ENCODE measurements around the gene SPRR4. TPM values are rescaled to one million over a fixed set of nuclear protein-coding genes. Genes with fewer than 3 reads are reported as not detected.

Gene SPRR4, protein sequence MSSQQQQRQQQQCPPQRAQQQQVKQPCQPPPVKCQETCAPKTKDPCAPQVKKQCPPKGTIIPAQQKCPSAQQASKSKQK
- total RNA-seq = not detected in 2 replicates

DNA sequence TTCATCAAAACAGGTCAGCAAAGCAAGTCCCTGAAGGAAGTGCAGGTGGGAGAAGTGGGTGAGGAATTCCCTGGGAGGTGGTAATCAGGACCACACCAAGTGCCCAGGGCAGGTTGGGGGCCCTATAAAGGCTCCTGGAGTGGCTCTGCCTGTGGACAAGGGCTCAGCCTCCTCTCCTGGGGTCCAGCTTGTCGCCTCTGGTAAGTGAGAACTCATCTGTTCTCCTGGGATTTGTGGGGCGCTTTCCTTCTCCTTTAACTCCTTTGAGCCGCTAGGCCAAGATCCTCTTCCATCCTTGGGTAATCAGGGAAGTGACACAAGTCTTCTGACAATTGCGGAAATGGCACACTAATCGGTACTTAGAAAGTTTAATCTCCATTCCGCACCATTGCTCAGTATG, at the start of gene SPRR4:
Gene SPRR4 (plus strand): TSS at position 154 of the 400 bp plus-strand sequence. CDS start 1,243 bp downstream, outside the sequence.

DNA sequence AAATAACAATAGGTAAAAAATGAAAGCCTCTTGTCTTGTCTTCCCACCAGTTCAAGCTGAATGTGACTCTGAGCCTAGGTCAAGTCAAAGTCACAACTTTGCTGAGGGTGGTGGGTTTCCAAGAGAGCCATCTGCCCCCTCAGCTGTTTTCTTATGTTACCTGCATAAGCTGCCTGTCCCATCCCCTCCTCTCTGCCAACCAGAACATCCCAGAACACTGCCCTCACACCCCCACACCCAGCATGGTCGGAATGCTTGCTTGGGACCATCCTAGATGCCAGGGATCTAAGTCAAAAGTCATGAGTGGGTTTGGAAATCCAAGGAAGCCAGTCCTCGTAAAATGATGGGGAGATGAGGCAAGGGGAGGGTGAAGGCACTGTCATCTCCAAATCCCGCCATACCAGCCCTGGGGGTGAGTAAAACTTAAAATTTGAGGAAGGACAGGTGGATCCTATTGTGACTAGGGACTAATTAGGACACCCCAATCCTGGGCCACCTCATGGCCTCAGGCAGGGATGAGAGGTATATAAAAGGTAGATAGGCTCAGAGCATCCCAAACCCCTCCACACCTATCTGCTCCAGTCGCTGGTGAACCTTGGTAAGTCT, 23.7 kb upstream of the SPRR4 start, which contains the start of gene SPRR5:
Gene SPRR5 (plus strand): TSS at position 556 of the 606 bp plus-strand sequence. CDS start 1,349 bp downstream, outside the sequence.

DNA sequence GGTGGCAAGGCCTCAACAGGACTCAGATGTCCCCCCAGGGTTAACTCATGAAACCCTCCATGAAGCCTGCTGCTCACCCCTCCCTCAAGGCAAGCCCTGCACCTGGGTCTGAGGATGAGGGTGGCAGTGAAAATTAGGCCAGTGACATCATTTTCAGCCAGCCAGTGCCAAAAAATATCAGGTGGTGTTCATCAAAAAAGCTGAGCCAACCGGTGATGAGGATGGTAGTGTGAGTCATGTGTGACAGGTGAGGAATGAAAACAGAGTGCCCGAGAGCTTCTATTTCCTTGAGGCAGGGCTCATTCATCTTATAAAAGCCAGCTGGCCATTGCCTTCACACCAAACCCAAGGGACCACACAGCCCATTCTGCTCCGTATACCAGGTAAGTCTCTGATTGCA, 13.3 kb downstream of the SPRR4 start, which contains the start of gene SPRR1A:
Gene SPRR1A (plus strand): TSS at position 339 of the 400 bp plus-strand sequence. CDS start 1,150 bp downstream, outside the sequence.

DNA sequence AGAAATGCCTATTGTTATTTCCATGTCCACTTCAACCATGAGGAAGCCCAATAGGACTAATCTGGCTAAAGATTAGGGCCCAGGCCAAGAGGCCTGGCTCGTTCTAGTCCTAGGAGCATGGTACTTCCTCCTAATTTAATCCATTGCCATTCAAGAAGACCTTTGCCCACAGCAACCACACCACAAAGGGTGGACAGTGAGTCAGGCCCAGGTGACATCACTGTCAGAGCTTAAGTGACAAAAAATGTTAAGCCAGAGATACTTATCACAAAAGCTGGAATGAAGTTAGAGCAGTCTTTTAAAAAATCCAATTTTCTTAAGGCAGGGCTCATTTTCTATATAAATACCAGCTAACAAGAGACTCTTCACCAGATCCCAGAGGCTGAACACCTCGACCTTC, 30.9 kb downstream of the SPRR4 start, which contains the start of gene SPRR3:
Gene SPRR3 (plus strand): TSS at position 368 of the 400 bp plus-strand sequence. CDS start 1,272 bp downstream, outside the sequence.

Other genes with a start within 250 kb of the SPRR4 start
- gene KPRP, start 212.6 kb upstream of the SPRR4 start, total RNA-seq = under 0.01 TPM in 1 of 2 replicates, not detected in the other
- gene LCE1F, start 195.5 kb upstream of the SPRR4 start, total RNA-seq = not detected in 2 replicates
- gene LCE1E, start 184.4 kb upstream of the SPRR4 start, total RNA-seq = 0.24 TPM in 1 of 2 replicates, not detected in the other
- gene LCE1D, start 173.9 kb upstream of the SPRR4 start, total RNA-seq = not detected in 2 replicates
- gene LCE1C, start 164.0 kb upstream of the SPRR4 start, total RNA-seq = 0.24 and 1.3 TPM in 2 replicates
- gene LCE1B, start 158.7 kb upstream of the SPRR4 start, total RNA-seq = not detected in 2 replicates
- gene LCE1A, start 143.2 kb upstream of the SPRR4 start, total RNA-seq = not detected in 2 replicates
- gene LCE6A, start 127.8 kb upstream of the SPRR4 start, total RNA-seq = not detected in 2 replicates
- not detected in 2 replicates for gene LCE7A, start 110.7 kb upstream of the SPRR4 start, total RNA-seq
- not detected in 2 replicates for gene SMCP, start 92.3 kb upstream of the SPRR4 start, total RNA-seq
- 0.43 and 6.5 TPM in 2 replicates for gene IVL, start 62.1 kb upstream of the SPRR4 start, total RNA-seq
- gene SPRR5, start 23.4 kb upstream of the SPRR4 start, total RNA-seq = not detected in 2 replicates
- not detected in 2 replicates for gene SPRR1A, start 13.4 kb downstream of the SPRR4 start, total RNA-seq
- gene SPRR3, start 31.1 kb downstream of the SPRR4 start, total RNA-seq = 8.9 and 51.4 TPM in 2 replicates
- gene SPRR1B, start 60.6 kb downstream of the SPRR4 start, total RNA-seq = 14.7 and 15.3 TPM in 2 replicates
- gene SPRR2D, start 70.5 kb downstream of the SPRR4 start, total RNA-seq = 1.1 TPM in 1 of 2 replicates, not detected in the other
- 1.9 and 3.0 TPM in 2 replicates for gene SPRR2A, start 86.9 kb downstream of the SPRR4 start, total RNA-seq
- gene SPRR2B, start 101.0 kb downstream of the SPRR4 start, total RNA-seq = not detected in 2 replicates
- gene SPRR2E, start 123.9 kb downstream of the SPRR4 start, total RNA-seq = 0.85 and 0.96 TPM in 2 replicates
- gene SPRR2F, start 142.9 kb downstream of the SPRR4 start, total RNA-seq = not detected in 2 replicates
- not detected in 2 replicates for gene SPRR2G, start 180.2 kb downstream of the SPRR4 start, total RNA-seq
- gene LELP1, start 232.8 kb downstream of the SPRR4 start, total RNA-seq = not detected in 2 replicates
- gene PRR9, start 246.9 kb downstream of the SPRR4 start, total RNA-seq = not detected in 2 replicates